ENCODE measurements around the gene ADAM17. TPM values are rescaled to one million over a fixed set of nuclear protein-coding genes. Genes with fewer than 3 reads are reported as not detected.

Gene ADAM17
- total and polyA plus RNA-seq, 2 of the 13 experiments (the other 11 are each of a cell fraction or from before 2014, with no cell fraction given), result 6.5 to 33.4 TPM

- TF ChIP-seq ZNF34 (CRISPR knock-in tag; IDR thresholded peaks at IDR 0.05; ENCODE audit: borderline replicate concordance), result no peak
- TF ChIP-seq XRCC5 (optimal IDR thresholded peaks at IDR 0.05; ENCODE audit: low read length), result no peak
- TF ChIP-seq SP2 (CRISPR knock-in tag; IDR thresholded peaks at IDR 0.05), result no peak
- TF ChIP-seq HNF1A (IDR thresholded peaks at IDR 0.05; ENCODE audit: low read depth), result no peak
- TF ChIP-seq HNF1A (CRISPR knock-in tag; IDR thresholded peaks at IDR 0.05; ENCODE audit: borderline replicate concordance), result no peak
- no peak for TF ChIP-seq ZNF746 (CRISPR knock-in tag; IDR thresholded peaks at IDR 0.05)
- TF ChIP-seq MYNN (CRISPR knock-in tag; IDR thresholded peaks at IDR 0.05; ENCODE audit: low read depth), result no peak
- TF ChIP-seq GMEB1 (CRISPR knock-in tag; IDR thresholded peaks at IDR 0.05; ENCODE audit: borderline replicate concordance), result no peak
- no peak for TF ChIP-seq JUNB (CRISPR knock-in tag; IDR thresholded peaks at IDR 0.05; ENCODE audit: borderline replicate concordance)
- no peak for TF ChIP-seq DPF2 (CRISPR knock-in tag; IDR thresholded peaks at IDR 0.05; ENCODE audit: borderline replicate concordance, low read depth)
- TF ChIP-seq ZNF503 (CRISPR knock-in tag; IDR thresholded peaks at IDR 0.05), result no peak
- no peak for TF ChIP-seq HOXA3 (CRISPR knock-in tag; IDR thresholded peaks at IDR 0.05)
- no peak for TF ChIP-seq ONECUT2 (CRISPR knock-in tag; IDR thresholded peaks at IDR 0.05)
- peak; percentile 81 for TF ChIP-seq CEBPG (CRISPR knock-in tag; IDR thresholded peaks at IDR 0.05)
- TF ChIP-seq LCORL (IDR thresholded peaks at IDR 0.05), result no peak
- TF ChIP-seq LCORL (CRISPR knock-in tag; IDR thresholded peaks at IDR 0.05), result peak; percentile 46; the same call in 1 of the 2 replicates
- peak; percentile 84 for TF ChIP-seq NR2F6 (IDR thresholded peaks at IDR 0.05)
- peak; percentile 95 for TF ChIP-seq NR2F6 (CRISPR knock-in tag; IDR thresholded peaks at IDR 0.05)
- no peak for TF ChIP-seq ZNF205 (CRISPR knock-in tag; IDR thresholded peaks at IDR 0.05)
- no peak for TF ChIP-seq IKZF5 (CRISPR knock-in tag; IDR thresholded peaks at IDR 0.05)
- TF ChIP-seq FOXJ3 (CRISPR knock-in tag; IDR thresholded peaks at IDR 0.05; ENCODE audit: borderline replicate concordance), result no peak
- TF ChIP-seq ZNF430 (CRISPR knock-in tag; IDR thresholded peaks at IDR 0.05), result no peak
- TF ChIP-seq MAFF (IDR thresholded peaks at IDR 0.05; ENCODE audit: low read depth, low read length), result no peak
These were observed 23.0 kb upstream of the ADAM17 start (continued) for GRCh38 chr2:9578467-9579235.
